Measurements from ENCODE around the gene LSM14B.

- no peak for TF ChIP-seq CTCF (IDR thresholded peaks at IDR 0.05; ENCODE audit: borderline replicate concordance, extremely low read depth, low read length, poor library complexity, severe bottlenecking)
- TF ChIP-seq EZH2 (IDR thresholded peaks at IDR 0.05; ENCODE audit: borderline replicate concordance, low read depth, low read length, severe bottlenecking), result no peak
Measured at GRCh38 chr20:62105592-62105991, 16.7 kb upstream of the LSM14B start.
